HUES64 (cell line): ENCODE results near the gene TMED6. TPM values are rescaled to one million over a fixed set of nuclear protein-coding genes. Genes with fewer than 3 reads are reported as not detected.

Experiments used
- H3K27ac ChIP-seq: 2 replicates; pipeline ENCODE4 v1.7.0; 2013; ENCODE audit warnings: low read depth, low read length, inconsistent platforms
- H3K27me3 ChIP-seq: 2 replicates; pipeline ENCODE4 v1.6.1; 2013; ENCODE audit warnings: mild to moderate bottlenecking, low read length; ENCODE audit not compliant: insufficient read depth
- H3K36me3 ChIP-seq: 2 replicates; pipeline ENCODE4 v1.6.1; 2013; ENCODE audit warnings: mild to moderate bottlenecking, low read length; ENCODE audit not compliant: insufficient read depth
- H3K4me1 ChIP-seq: 2 replicates; pipeline ENCODE4 v1.6.1; 2013; ENCODE audit warnings: mild to moderate bottlenecking, low read length, moderate library complexity; ENCODE audit not compliant: insufficient read depth
- H3K4me3 ChIP-seq: 2 replicates; pipeline ENCODE4 v1.5.1; 2013; ENCODE audit warnings: mild to moderate bottlenecking, low read length, moderate library complexity
- H3K9ac ChIP-seq: 2 replicates; pipeline ENCODE4 v1.6.1; 2013; ENCODE audit warnings: mild to moderate bottlenecking, low read depth, low read length
- H3K9me3 ChIP-seq: 2 replicates; pipeline ENCODE4 v1.6.1; 2013; ENCODE audit warnings: low read depth, low read length; ENCODE audit not compliant: insufficient read depth
- WGBS: fragments of 150-250, 120-280 bp; methylation state at CpG from one replicate; pipeline ENCODE4 v1.1.7; 2013; ENCODE audit warnings: missing lambda C conversion rate; 5-methylcytosine and 5-hydroxymethylcytosine counted together
- polyA plus RNA-seq, 2 experiments: library from polyadenylated mRNA; stranded (reverse); fragments of 50-300 nt; gene quantifications; one replicate each; pipeline ENCODE4 v1.2.3, GENCODE V29; 2013

TMED6 gene
- polyA plus RNA-seq (2013, experiment 1 of 2): not detected
- not detected for polyA plus RNA-seq (2013, experiment 2 of 2)

DNA sequence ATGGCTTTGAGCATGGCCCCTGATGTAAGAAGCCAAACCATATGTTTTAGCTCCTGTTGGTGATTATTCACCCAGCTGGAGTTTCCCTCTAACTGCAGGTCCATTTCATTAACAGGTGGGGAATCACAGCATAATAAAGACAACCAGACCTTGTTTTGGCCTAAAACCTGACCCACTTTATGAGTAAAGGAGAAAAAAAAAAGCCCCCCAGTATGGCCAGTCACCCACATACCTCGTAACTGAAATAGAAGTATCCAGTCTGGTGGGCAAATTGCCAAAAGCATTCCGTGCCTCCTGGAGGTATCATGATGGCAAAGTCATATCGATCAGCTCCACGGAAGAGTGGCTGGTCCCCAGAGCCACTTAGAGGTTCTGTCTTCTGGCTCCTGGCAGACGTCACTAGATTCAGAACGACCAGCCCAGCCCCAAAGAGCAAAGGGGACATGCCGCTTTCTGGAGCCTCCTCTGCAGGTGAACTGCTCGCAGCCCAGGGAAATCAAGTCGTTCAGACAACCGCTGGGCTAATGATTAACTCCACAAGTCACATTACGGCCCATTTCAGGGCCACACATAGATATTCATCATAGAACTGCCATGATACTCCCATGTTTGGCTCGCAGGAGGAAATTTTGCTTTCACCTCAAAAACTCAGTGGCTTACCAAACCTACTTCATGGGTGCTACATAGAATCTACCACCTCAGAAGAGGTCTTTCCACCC, at the start of gene TMED6:
Gene TMED6, minus strand, starts transcription at position 478 of the 719 bp plus-strand sequence. Its CDS starts 33 bp downstream, at position 445.
- Histone ChIP-seq H3K9me3 (no peaks in the 10 kb centered on the region), H3K9ac (no peak within 1 kb of the TSS), H3K36me3 (peaks cover 16% of the 10 kb centered on the region), H3K4me3 (no peak within 1 kb of the TSS), H3K4me1 (no peaks in the 10 kb centered on the region), H3K27ac (no peak within 1 kb of the TSS), H3K27me3 (no peaks in the 10 kb centered on the region)
- WGBS: 92% methylated on average over 12 of the region's 12 CpGs

DNA sequence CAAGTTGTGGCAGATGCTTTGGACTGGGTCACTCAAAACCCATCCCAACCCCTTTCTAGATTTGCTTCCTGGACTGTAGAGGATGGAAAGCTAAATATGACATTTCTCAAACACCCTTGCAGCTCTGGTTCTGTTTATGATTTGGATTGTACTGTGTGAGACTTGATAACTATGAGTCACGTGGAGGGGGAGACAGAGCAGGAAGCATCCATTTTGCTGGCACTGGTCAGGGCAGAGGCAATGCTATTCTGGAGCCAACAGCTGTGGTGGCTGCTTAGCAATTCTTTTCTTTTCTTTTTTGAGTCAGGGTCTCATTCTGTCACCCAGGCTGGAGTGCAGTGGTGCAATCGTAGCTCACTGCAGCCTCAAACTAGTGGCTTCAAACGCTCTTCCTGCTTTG, 47.8 kb upstream of the TMED6 start:
- Histone ChIP-seq H3K9ac (no peak overlapping the region), H3K4me1 (peaks cover 17% of the 10 kb centered on the region; the same call in 1 of the 2 replicates), H3K27me3 (no peaks in the 10 kb centered on the region), H3K9me3 (no peaks in the 10 kb centered on the region), H3K27ac (no peak overlapping the region), H3K36me3 (no peaks in the 10 kb centered on the region), H3K4me3 (no peak overlapping the region)
- WGBS: 90% methylated on average over 3 of the region's 3 CpGs

DNA sequence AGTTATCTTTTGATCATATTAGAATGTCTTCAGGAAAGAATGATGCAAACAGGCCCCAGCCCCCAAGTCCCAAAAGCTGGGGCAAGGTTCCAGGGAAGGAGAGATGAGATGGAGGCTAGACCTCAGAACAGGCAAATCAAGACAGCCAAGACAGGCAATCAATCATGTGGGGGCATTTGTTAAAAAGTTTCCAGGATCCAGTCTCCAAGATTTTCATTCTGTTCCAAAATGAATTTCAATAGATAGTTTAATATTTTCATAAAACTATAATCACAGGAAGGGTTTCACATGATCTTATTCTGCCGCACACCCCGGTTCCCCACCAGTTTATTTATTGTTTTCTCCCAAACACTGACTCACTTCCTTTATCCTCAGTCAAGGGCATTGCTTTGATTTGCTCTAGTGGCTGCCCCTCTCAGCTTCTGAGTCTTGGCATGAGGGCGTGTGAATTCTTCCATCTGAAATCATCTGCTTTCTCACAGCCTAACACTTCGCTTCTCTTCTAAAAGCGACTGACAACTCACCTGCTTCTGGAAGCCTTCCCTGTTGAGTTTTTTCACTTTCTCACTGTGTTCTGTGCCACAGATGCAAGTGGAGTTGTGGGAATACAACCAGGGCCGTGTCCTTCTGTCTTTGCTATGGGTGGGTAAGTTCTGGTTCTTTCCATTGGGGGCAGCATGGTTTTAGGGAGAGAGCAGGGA, 46.4 kb upstream of the TMED6 start:
- Histone ChIP-seq H3K27ac (no peak overlapping the region), H3K9me3 (no peaks in the 10 kb centered on the region), H3K9ac (no peak overlapping the region), H3K4me3 (no peak overlapping the region), H3K4me1 (peaks cover 12% of the 10 kb centered on the region; the same call in 1 of the 2 replicates), H3K27me3 (no peaks in the 10 kb centered on the region), H3K36me3 (no peaks in the 10 kb centered on the region)
- WGBS: 50% methylated on average over 6 of the region's 6 CpGs

DNA sequence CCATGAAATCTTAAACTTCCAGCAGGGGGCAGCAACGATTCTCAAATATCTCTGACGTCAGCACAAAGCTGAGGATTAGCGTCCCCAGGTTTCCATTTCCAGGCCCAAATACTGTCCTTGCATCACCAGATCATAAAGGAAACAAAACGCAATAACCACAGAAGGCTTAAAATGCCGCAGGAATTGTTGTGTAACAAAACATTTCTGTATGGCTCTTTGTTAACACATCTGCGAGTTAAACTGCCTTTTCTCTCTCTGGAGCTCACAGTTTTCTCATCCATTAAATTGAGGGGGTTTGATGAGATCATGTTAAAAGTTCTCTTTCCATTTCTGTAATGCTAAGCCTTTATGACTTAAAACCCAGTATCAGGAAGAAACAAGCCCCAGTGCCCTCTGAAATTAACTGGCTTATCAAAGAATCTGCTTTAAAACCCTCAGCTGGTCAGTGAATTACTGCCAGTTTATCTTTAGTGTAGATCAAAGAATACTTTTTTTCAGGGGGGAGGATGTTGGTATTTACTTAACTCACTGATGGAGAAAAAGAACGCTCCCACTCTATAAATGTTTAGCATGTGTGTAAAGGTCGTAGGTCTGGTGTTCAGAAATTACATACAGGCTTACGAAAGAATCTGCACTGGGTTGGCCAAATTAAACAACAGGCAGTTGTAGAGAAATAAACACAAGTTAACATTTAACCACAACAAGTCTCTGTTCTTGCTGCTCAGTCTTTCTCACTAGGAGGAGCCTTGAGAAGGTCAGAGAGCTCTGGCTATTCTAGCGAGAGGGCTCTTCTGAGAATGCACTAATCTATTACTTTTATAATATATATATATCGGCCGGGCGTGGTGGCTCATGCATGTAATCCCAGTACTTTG, 44.8 kb upstream of the TMED6 start:
- 56% methylated on average over 13 of the region's 13 CpGs for WGBS
- no peaks in the 10 kb centered on the region for H3K27me3 ChIP-seq
- H3K4me3 ChIP-seq: no peak overlapping the region
- H3K27ac ChIP-seq: peak overlapping the region; percentile 1; the same call in 1 of the 2 replicates
- H3K9ac ChIP-seq: no peak overlapping the region
- H3K4me1 ChIP-seq: peaks cover 12% of the 10 kb centered on the region; the same call in 1 of the 2 replicates
- no peaks in the 10 kb centered on the region for H3K36me3 ChIP-seq
- no peaks in the 10 kb centered on the region for H3K9me3 ChIP-seq

DNA sequence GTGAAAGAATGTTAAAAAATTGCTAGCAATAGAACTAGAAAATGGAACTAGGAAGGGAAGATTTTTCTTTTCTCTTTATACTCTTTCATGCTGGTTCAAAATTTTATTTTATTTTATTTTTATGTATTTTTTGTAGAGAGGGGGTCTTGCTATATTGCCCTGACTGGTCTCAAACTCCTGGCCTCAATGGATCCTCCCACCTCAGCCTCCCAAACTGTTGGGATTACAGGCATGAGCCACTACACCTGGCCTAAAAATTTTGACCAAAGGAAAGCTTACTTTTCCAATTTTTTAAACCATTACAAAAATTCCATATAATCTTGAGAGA, 44.2 kb upstream of the TMED6 start:
- Histone ChIP-seq H3K4me3 (no peak overlapping the region), H3K27me3 (no peaks in the 10 kb centered on the region), H3K27ac (no peak overlapping the region), H3K9me3 (no peaks in the 10 kb centered on the region), H3K9ac (no peak overlapping the region), H3K4me1 (peaks cover 12% of the 10 kb centered on the region; the same call in 1 of the 2 replicates), H3K36me3 (no peaks in the 10 kb centered on the region)

GRCh38 chr16:69393898-69394849, 42.6 kb upstream of the TMED6 start:
- Histone ChIP-seq H3K27ac (no peak overlapping the region), H3K9me3 (no peaks in the 10 kb centered on the region), H3K4me3 (no peak overlapping the region), H3K4me1 (peaks cover 12% of the 10 kb centered on the region; the same call in 1 of the 2 replicates), H3K27me3 (no peaks in the 10 kb centered on the region), H3K36me3 (no peaks in the 10 kb centered on the region), H3K9ac (no peak overlapping the region)
- WGBS: 82% methylated on average over 9 of the region's 10 CpGs

GRCh38 chr16:69386596-69386995, 35.0 kb upstream of the TMED6 start:
- Histone ChIP-seq H3K36me3 (peaks cover 30% of the 10 kb centered on the region), H3K4me3 (no peak overlapping the region), H3K4me1 (peaks cover 6% of the 10 kb centered on the region; the same call in 1 of the 2 replicates), H3K9ac (no peak overlapping the region), H3K9me3 (no peaks in the 10 kb centered on the region), H3K27ac (no peak overlapping the region), H3K27me3 (no peaks in the 10 kb centered on the region)
- 100% methylated on average over 1 of the region's 1 CpG for WGBS

DNA sequence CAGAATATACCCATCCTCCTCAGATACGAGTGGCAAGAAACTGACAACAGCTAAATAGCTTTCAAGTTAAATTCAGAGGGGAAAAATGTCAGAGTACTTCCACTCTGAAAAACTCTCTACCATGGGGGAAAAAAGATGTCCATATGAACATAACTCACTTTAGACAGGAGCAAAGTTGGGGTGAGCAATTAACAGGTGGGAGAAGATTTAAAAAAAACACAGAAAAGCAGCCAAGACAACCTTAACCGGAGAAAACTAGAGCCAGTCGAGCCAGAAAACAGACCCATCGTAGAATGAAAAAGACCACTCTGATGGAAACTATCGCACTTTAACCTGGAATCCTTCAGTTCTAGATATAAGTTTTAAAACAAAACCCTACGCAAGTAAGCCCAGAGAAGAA, 33.4 kb upstream of the TMED6 start:
- Histone ChIP-seq H3K4me1 (peaks cover 6% of the 10 kb centered on the region; the same call in 1 of the 2 replicates), H3K27me3 (no peaks in the 10 kb centered on the region), H3K36me3 (peaks cover 45% of the 10 kb centered on the region), H3K9ac (peak overlapping the region; percentile 87), H3K4me3 (peak overlapping the region; percentile 97), H3K27ac (peak overlapping the region; percentile 70; the same call in 1 of the 2 replicates), H3K9me3 (no peaks in the 10 kb centered on the region)
- WGBS: 24% methylated on average over 6 of the region's 6 CpGs

GRCh38 chr16:69382421-69382820, 30.8 kb upstream of the TMED6 start:
- 100% methylated on average over 2 of the region's 2 CpGs for WGBS
- no peak overlapping the region for H3K9ac ChIP-seq
- no peak overlapping the region for H3K27ac ChIP-seq
- peaks cover 71% of the 10 kb centered on the region for H3K36me3 ChIP-seq
- H3K4me1 ChIP-seq: peaks cover 6% of the 10 kb centered on the region; the same call in 1 of the 2 replicates
- H3K9me3 ChIP-seq: no peaks in the 10 kb centered on the region
- no peak overlapping the region for H3K4me3 ChIP-seq
- no peaks in the 10 kb centered on the region for H3K27me3 ChIP-seq

DNA sequence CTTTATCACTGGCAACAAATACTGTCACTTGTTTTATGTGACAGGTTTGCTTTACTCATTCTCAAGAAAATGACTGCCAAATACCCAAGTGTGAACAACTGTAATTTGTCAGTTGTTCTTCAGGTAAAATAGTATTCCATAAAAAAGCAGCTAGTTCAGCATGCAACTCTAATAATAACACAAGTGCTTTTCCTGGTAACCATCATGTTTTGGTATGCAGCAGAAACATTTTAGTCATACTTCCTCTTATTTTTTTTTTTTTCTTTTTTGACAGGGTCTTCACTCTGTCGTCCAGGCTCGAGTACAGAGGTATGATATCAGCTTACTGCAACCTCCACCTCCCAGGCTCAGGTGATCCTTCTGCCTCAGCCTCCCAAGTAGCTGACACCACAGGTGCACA, 29.6 kb upstream of the TMED6 start:
- Histone ChIP-seq H3K4me1 (peaks cover 6% of the 10 kb centered on the region; the same call in 1 of the 2 replicates), H3K27ac (no peak overlapping the region), H3K27me3 (no peaks in the 10 kb centered on the region), H3K36me3 (peaks cover 71% of the 10 kb centered on the region), H3K4me3 (no peak overlapping the region), H3K9ac (no peak overlapping the region), H3K9me3 (no peaks in the 10 kb centered on the region)
- 97% methylated on average over 2 of the region's 2 CpGs for WGBS
